GM18858 (cell line): ENCODE measurements around the gene SKI.

ENCODE experiments used
- ATAC-seq: cut with Tn5 transposase; IDR thresholded peaks from one replicate; pipeline ENCODE4 v1.9.1; 2021; ENCODE audit not compliant: unreplicated experiment

Gene SKI

DNA sequence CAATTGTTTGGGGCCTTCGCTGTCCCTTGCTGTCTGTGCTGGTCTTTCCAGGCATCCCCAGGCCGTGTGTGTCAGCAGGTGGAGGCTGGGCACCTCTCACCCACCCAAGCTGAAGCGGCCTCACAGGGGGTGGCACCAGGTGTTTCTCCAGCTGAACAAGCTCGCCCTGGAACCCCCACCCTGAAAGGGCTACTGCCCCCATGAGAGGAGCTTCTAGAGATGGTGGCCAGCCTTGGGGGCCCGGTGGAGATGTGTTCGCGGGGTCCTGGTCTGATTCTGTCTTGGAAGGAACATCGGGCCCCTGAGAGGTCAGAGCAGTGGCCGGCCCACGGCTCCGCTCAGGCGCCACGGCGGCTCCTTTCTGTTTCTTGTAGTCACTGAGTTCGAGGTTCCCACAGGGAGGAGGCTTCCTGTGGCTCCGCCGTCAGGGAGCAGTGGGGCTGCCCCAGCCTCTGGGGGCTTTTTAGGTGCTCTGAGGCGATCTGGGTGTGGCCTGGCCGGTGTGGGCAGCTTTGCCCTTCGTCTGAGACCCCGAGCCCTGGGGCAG is 46.9 kb downstream of the SKI start:
- no peak for ATAC-seq

DNA sequence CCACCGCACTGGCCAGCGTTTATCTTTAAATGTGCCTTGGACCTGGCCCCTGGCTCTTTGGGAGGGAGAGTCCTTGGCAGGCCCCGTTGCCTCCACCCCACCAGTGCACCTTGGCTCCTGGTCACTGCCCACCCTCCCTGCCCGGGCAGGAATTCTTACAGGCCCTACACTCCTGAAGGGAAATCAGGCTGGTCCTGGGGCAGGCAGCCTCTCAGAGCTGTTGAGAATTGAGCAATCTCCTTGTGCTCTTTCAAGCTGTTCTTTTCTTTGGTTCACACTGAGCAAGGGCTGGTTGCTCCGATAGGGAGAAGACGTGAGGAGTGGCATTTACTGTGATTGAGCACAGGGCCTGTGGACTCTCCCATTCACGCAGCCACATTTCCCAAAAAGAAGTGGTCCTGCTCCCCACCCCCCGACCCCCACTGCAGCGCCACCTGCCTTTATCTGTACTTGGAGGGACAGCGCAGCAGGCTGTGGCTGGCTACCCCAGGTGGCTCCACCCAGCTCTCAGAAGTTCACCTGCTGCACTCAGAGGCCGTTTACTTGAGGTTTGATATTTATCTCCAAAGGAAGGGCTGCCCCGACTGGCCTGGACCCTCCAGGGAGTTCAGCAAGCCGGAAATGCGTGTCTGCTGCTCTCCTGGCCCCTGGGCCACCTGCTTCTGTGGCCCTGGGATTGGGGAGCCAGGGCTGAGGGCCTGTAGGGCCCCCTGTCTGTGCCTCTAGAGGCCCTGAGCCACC is 47.8 kb downstream of the SKI start:
- ATAC-seq = no peak

DNA sequence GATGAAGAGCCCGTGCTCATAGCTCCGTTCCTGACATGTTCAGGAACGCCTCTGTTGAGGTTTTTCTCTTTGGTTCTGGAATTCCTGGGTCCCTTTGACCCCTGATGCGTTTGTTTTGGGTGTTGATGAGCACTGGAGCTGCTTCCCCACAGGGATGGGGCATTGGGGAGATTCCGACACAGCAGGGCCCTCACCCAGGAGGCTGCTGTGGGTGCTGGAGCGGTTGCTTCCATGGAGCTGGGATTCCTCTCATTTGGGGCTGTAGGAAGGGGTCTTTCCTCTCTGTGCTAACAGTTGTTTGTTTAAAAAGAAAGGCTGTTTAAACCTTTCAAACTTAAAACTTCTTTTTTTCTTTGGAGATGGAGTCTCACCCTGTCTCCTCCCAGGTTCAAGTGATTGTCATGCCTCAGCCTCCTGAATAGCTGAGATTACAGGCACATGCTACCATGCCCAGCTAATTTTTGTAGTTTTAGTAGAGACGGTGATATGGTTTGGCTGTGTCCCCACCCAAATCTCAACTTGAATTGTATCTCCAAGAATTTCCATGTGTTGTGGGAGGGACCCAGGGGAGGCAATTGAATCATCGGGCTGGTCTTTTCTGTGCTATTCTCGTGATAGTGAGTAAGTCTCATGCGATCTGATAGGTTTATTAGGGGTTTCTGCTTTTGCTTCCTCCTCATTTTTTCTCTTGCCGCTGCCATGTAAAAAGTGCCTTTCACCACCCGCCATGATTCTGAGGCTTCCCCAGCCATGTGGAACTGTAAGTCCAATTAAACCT is 48.9 kb downstream of the SKI start:
- no peak for ATAC-seq

DNA sequence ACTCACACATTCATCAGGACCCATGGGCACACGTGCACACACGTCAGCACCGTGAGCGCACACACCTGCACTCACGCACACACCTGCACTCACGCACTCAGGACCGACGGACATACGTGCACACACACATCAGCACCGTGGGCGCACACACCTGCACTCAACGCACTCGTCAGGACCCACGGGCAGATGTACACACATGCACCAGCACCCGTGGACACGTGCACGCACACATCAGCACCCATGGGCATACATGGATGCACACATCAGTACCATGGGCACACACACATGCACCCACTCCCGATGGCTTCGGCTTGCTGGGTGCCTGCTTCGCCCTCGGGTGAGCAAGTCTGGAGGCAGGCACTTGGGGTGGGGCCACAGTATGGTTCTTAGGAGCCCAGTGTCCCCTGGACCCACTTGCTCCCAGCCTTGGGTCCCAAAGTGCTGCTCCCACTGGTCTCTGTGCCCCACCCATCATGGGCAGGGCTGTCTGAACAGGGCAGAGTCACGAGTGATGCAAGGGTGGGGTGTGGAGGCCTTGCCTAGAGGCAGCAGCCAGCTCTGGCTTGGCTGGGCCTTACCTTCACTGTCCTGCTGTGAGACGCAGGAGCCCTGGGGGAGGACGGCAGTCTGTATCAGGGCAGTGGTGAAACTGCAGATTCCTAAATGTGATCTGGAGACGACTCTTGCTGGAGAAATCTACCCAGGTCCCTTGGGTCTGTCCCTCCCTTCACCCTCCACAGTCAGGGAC is 49.8 kb downstream of the SKI start:
- no peak for ATAC-seq

DNA sequence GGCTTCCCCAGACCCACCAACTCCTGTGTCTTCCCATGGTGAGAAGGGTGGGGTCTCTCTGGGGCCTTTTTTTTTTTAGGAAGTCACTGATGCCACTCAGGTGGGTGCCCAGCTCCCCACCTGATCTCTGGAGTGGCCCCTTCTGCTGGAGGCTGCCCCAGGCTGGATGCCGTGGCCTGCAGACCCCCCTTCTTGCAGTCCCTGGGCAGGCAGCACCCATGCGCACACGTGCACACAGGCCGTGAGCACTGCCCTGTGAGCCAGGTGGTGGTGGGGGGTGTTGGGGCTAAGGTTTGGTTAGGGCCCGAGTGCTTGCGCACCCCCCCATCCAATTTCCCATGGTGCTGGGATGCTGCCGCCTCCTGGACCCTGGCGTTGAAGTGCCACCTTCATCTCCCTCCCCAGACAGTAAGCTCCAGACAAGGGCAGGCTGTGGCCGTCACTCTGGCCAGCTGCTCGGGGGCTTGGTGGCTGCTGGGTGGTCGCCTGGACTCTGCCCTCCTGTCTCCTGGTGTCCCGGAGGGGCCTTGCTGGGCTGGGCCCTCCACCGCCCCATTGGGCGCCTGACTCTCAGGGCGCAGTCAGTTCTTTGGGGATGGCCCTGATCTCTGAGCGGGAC is 50.6 kb downstream of the SKI start:
- no peak for ATAC-seq

DNA sequence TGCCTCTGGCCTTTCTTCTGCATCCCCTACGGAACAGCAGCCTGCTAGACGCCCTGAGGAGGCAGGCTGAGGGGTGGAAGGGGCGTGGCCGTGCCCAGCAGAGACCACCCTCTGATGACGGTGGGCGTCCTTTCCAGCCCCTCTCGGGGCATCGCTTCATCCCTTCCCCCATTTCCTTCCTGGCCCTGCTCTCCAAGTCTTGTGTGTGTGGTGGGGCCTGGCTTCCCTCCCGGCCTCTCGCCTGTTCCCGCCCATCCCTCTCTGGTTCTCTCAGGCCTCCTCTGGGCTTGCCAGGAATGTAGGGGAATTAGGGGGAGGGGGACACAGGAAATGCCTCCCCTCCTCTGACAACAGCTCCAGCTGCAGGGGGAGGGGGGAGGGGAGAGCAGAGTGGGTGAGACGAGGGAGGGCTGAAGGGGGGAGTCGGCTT is 51.1 kb downstream of the SKI start:
- ATAC-seq = no peak

DNA sequence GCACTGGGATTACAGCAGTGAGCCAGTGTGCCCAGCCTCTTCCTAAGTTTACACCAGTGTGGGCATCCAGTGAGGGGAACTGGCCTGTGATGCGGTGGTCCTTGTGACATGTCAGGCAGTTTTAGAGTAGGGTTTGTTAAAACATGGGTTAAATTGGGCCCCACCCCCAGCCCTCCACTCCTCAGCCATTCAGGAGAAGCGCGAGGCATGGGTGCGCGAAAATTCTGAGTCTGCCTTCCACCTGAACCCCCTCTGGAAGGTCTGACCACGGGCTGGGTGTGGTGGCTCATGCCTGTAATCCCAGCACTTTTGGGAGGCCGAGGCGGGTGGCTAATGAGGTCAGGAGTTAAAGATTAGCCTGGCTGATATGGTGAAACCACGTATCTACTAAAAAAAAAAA is 51.7 kb downstream of the SKI start:
- no peak for ATAC-seq

DNA sequence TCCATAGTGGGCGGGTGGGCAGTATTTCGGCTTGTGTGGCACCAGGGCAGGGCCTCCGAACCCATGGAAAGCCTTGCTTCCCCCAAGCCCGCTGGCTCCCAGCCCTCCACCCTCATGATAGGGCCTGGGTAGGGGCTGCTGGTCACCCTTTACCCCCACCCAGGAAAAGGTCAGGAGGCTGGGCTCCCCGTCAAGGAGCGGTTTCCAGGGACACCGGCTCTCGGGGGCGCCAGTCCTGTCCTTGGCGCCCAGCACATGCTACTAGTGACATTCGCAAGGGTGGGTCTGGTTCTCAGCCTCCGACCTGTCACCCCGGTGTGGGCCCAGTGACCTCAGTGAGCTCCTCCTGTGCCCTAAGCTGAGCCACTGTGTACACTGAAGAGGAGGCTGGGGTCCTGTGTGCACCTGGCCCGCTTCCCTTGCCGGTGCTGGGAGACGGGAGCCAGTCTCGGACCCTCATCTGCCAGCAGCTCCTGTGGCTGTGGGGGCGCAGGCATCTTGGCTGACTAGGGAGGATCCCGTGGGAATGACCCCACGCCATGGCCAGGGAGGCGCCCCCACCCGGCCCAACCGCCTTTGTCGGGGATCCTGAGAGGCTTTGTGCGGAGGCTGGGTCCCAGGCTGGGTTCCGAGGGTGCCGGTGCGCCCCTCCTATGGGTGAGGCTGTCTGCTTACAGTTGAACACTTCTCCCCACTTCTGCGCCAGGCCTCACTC is 54.6 kb downstream of the SKI start:
- no peak for ATAC-seq

DNA sequence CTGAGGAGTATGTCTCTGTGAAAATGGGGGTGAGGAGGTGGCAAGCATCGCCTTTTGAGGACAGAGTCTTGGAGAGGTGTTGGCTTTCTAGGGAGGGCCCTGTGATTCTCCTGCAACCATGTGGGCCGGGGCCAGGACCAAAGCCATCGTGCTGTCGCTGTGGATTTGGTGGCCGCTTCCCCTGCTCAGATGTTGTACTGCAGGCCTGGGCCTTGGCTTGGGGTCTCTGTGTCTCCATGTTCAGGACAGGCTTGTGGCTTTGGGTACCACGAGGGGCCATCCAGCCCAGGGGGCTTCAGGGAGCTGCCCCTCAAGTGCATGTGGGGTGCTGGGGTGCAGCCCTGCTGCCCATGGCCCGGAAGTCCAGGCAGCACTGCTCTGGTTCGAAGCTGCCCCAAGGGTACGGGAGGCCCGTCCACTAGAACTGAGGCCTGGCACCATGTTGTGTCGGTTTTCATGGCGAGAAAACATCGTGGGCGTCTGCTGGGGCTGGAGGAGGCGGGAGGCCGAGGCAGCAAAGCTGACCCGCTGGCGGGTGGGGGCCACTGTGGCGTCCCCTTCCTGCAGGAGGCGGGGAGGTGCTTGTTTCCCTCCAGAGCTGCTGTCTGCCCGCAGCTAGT is 55.4 kb downstream of the SKI start:
- no peak for ATAC-seq

DNA sequence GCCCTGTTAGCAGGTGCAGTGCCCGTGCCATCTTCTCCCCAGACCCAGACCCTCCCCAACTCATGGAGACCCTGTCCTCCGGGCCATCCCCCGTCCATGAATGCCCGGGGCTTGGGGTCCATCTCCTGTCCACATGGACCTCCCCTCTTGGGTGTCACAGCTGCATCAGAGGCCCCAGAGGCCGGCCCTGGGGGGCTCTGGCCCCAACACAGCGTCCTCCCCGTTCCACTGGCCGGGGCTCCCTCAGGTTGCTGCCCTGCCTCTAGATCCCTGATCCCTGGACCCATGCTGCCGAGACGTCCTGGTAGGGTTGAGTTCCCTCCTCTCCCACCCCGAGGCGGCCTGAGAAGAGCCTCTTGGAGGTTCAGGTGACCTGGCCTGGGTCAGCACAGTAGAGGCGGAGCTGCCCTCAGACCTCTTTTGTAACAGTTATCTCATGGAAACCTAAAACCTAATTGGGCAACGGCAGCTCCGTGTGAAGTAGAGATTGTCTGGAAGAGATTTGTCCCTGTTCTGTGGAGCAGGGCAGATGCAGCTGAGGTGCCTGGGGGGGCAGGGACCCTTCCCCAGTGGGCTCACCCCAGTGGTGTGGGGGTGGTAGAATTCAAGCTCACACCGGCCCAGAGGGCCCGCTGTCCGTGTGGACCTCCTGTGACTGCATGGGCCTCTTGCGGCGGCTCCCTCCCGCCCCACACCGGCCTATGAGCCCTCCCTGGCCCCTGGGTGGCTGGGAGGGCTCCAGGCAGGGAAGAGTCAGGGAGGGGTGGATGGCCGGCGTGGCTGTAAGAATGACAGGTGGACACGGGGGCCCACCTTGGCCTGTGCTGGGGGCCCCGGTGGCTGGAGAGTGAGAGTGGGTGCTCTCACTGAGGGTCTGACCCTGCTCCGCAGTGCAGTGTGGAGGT is 56.1 kb downstream of the SKI start:
- no peak for ATAC-seq

DNA sequence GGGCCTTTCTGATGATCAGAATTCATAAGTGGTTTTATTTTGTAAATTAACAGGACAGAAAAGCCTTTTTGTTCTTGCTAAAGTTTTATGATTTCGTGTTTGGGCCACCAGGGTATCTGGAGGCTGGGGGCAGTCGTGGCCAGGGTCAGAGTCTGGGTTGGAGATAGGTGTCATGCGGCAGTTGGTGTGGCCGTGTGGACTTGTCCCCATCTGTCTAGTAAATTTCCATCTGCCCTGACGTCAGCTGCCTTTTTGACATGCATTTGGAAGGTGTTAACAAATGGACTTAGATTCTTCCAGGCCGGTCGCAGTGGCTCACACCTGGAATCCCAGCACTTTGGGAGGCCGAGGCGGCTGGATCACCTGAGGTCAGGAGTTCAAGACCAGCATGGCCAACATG is 56.8 kb downstream of the SKI start:
- no peak for ATAC-seq

DNA sequence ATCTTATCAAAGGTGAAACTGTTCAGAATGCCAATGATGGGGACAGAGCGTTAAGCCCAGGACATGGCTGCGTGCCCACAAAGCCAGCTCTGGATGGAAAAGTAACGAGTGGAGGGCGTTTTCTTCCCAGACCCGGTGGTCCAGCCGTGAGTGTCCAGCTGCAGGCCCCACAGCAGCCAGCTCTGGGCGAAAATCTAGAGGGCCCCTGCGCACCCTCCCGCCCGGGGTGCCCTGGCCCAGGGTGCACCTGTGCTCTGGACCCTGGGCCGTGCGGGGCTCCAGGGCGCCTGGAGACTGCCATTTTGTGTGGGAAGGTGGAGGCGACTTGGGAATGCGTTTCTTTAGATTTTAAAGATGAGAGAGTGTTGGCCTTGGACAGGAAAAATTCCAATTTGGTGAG is 58.8 kb downstream of the SKI start:
- ATAC-seq = no peak

DNA sequence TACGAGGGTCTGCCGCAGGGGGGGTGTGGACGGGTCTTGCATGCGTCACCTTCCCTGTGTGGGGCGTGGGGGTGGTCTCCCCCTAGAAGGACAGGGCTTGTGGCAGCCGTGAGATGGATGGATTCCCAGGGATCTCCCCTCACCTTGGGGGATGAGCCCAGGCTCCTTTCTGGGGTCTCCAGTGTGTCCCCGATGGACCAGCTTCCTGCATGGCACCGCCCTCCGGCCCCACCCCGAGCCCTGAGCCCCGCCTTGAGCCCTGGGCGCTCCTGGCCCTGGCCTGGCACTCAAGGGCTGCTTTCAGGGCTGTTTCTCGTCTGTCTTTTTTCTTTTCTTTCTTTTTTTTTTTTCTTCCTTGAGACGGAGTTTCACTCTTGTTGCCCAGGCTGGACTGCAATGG is 59.5 kb downstream of the SKI start:
- no peak for ATAC-seq

DNA sequence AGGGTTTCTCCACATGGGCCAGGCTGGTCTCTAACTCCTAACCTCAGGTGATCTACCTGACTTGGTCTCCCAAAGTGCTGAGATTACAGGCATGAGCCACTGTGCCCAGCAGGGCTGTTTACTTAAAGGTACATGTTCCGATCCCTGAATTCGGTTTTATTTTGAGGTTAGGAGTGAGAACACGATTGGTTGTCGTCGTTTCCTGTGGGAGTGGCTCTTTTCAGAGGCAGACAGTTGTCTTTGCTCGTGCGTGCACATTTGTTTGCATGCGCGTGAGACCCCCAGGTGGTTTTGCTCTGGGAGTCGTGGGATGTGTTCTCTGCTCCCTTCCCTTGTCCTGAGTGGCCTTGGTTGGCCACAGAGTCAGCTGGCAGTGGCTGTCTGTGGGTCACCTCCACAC is 60.2 kb downstream of the SKI start:
- ATAC-seq = no peak

DNA sequence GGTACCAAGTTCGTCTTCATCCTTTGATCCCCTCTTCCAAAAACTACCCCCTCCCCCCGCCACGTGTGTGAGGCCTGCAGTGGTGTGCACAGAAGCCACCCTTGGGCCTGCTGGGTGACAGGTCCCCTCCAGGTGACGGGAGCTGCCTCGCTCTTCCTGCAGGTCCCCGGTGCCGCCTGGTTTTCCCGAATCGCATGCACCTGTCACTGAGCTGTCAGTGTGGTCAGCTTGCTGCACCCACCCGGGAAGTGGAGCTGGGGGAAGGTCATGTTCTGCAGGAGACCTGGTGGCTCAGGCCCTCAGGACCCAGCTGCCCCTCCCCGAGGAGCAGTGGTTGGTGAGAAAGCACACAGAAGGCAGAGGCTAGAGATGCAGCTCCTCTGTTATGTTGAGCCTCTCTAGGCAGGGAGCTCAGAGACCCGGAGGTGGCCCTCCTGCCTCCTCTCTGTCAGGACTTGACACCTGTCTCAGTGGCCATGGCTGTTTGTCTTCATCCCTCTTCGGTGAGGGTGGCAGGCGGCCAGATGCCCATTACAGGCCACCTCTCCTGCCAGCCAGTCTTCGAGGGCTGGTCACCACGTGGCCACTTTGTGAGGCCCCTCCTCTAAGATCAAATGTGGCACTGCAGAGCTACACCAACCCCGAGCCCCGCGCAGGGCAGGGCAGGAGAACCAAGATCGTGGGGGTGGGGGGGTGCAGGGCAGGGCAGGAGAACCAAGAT is 60.9 kb downstream of the SKI start:
- ATAC-seq = no peak

DNA sequence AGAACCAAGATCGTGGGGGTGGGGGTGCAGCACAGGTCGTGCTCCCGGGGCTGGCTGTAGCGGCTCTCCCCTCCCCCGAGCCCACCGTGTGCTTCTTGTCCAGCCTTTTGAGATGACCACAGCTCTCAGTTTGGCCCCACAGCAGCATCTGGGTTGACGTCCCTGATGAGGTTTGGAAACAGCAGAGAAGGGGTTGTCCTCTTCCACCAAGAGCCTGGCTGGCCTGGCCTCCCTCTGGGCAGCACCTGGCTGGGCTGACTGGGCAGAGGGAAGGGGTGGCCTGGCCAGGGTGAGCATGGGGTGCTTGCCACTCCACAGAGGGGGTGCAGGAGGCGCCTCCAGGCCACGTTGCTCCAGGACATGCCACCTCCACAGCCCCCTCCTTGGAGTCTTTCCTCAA is 61.5 kb downstream of the SKI start:
- no peak for ATAC-seq

DNA sequence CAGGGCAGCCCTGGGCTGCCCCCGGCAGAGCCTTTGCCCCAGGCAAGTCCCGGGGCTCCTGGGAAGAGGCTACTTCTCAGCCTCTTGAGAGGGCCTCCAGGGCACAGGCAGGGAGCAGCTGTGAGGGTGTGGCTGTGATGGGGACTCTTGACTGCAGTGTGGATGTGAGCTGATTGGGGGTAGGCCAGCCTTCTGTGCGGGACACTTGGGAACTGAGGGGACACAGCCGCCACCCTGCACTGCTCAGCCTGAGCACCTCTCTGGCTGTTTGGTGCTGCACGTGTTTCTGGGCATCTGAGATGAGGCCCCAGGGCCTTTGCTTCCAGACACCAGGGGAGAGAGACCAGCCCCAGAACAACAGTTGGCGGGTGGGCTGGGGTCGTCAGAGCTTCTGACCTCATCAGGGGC is 62.1 kb downstream of the SKI start:
- ATAC-seq = no peak
